Measurements from ENCODE around the gene KLF1. TPM values are rescaled to one million over a fixed set of nuclear protein-coding genes. Genes with fewer than 3 reads are reported as not detected.
A peak's percentile ranks its signal among the peaks of the same experiment; 100 is the strongest.

KLF1 gene
- total and polyA plus RNA-seq, 2 of the 13 experiments (the other 11 are each of a cell fraction or from before 2014, with no cell fraction given), result not detected

DNA sequence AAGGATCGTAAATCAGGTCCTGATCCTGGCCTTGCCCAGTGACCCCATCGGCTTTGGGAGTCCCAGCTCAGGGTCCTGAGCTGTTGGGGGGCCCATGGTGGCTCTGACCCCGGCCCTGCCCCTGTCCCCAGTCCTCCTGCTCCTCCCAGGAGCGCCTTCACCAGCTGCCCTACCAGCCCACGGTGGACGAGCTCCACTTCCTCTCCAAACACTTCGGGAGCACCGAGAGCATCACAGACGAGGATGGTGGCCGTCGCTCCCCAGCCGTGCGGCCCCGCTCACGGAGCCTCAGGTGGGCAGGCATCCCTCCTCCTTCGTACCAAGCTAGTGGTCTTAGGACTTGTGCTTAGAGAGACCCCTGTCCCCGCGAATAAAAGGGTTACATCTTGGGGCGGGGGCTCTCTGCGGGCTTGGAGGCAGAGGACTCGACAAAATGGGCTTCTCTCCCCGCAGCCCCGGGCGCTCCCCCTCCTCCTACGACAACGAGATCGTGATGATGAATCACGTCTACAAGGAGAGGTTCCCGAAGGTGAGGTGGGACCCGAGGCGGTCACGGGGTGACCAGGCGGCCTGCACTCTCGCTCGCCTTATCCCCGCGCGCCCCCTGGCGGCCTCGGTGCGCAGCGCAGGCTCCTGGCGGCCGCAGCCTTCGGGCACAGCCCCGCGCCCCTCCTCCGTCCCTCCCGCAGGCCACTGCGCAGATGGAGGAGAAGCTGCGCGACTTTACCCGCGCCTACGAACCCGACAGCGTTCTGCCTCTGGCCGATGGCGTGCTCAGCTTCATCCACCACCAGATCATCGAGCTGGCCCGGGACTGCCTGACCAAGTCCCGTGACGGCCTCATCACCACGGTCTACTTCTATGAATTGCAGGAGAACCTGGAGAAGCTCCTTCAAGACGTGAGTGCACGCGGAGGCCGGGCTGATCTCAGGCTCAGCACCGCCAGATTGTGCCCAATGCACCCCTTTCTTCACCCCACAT is 39.6 kb downstream of the KLF1 start (continued):
- no peak for TF ChIP-seq RBM39 (IDR thresholded peaks at IDR 0.05; ENCODE audit: low read depth, low read length, poor library complexity, severe bottlenecking)
- no peak for TF ChIP-seq ZNF12 (CRISPR knock-in tag; IDR thresholded peaks at IDR 0.05)
- TF ChIP-seq, protein P1, sequence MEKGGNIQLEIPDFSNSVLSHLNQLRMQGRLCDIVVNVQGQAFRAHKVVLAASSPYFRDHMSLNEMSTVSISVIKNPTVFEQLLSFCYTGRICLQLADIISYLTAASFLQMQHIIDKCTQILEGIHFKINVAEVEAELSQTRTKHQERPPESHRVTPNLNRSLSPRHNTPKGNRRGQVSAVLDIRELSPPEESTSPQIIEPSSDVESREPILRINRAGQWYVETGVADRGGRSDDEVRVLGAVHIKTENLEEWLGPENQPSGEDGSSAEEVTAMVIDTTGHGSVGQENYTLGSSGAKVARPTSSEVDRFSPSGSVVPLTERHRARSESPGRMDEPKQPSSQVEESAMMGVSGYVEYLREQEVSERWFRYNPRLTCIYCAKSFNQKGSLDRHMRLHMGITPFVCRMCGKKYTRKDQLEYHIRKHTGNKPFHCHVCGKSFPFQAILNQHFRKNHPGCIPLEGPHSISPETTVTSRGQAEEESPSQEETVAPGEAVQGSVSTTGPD (CRISPR knock-in tag; IDR thresholded peaks at IDR 0.05), result no peak
- no peak for TF ChIP-seq ZNF432 (CRISPR knock-in tag; IDR thresholded peaks at IDR 0.05; ENCODE audit: borderline replicate concordance)
- TF ChIP-seq, protein P2, sequence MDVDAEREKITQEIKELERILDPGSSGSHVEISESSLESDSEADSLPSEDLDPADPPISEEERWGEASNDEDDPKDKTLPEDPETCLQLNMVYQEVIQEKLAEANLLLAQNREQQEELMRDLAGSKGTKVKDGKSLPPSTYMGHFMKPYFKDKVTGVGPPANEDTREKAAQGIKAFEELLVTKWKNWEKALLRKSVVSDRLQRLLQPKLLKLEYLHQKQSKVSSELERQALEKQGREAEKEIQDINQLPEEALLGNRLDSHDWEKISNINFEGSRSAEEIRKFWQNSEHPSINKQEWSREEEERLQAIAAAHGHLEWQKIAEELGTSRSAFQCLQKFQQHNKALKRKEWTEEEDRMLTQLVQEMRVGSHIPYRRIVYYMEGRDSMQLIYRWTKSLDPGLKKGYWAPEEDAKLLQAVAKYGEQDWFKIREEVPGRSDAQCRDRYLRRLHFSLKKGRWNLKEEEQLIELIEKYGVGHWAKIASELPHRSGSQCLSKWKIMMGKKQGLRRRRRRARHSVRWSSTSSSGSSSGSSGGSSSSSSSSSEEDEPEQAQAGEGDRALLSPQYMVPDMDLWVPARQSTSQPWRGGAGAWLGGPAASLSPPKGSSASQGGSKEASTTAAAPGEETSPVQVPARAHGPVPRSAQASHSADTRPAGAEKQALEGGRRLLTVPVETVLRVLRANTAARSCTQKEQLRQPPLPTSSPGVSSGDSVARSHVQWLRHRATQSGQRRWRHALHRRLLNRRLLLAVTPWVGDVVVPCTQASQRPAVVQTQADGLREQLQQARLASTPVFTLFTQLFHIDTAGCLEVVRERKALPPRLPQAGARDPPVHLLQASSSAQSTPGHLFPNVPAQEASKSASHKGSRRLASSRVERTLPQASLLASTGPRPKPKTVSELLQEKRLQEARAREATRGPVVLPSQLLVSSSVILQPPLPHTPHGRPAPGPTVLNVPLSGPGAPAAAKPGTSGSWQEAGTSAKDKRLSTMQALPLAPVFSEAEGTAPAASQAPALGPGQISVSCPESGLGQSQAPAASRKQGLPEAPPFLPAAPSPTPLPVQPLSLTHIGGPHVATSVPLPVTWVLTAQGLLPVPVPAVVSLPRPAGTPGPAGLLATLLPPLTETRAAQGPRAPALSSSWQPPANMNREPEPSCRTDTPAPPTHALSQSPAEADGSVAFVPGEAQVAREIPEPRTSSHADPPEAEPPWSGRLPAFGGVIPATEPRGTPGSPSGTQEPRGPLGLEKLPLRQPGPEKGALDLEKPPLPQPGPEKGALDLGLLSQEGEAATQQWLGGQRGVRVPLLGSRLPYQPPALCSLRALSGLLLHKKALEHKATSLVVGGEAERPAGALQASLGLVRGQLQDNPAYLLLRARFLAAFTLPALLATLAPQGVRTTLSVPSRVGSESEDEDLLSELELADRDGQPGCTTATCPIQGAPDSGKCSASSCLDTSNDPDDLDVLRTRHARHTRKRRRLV (CRISPR knock-in tag; IDR thresholded peaks at IDR 0.05), result no peak
- TF ChIP-seq PHB2 (IDR thresholded peaks at IDR 0.05; ENCODE audit: partially characterized antibody), result no peak
- TF ChIP-seq ZKSCAN5 (CRISPR knock-in tag; IDR thresholded peaks at IDR 0.05), result no peak
- no peak for TF ChIP-seq ZNF3 (CRISPR knock-in tag; IDR thresholded peaks at IDR 0.05)
- TF ChIP-seq ZNF331 (CRISPR knock-in tag; IDR thresholded peaks at IDR 0.05), result no peak
- TF ChIP-seq NFKB2 (CRISPR knock-in tag; IDR thresholded peaks at IDR 0.05; ENCODE audit: borderline replicate concordance), result no peak
- no peak for TF ChIP-seq FOXK1 (CRISPR knock-in tag; IDR thresholded peaks at IDR 0.05; ENCODE audit: borderline replicate concordance, low read depth)
- TF ChIP-seq, protein P3, sequence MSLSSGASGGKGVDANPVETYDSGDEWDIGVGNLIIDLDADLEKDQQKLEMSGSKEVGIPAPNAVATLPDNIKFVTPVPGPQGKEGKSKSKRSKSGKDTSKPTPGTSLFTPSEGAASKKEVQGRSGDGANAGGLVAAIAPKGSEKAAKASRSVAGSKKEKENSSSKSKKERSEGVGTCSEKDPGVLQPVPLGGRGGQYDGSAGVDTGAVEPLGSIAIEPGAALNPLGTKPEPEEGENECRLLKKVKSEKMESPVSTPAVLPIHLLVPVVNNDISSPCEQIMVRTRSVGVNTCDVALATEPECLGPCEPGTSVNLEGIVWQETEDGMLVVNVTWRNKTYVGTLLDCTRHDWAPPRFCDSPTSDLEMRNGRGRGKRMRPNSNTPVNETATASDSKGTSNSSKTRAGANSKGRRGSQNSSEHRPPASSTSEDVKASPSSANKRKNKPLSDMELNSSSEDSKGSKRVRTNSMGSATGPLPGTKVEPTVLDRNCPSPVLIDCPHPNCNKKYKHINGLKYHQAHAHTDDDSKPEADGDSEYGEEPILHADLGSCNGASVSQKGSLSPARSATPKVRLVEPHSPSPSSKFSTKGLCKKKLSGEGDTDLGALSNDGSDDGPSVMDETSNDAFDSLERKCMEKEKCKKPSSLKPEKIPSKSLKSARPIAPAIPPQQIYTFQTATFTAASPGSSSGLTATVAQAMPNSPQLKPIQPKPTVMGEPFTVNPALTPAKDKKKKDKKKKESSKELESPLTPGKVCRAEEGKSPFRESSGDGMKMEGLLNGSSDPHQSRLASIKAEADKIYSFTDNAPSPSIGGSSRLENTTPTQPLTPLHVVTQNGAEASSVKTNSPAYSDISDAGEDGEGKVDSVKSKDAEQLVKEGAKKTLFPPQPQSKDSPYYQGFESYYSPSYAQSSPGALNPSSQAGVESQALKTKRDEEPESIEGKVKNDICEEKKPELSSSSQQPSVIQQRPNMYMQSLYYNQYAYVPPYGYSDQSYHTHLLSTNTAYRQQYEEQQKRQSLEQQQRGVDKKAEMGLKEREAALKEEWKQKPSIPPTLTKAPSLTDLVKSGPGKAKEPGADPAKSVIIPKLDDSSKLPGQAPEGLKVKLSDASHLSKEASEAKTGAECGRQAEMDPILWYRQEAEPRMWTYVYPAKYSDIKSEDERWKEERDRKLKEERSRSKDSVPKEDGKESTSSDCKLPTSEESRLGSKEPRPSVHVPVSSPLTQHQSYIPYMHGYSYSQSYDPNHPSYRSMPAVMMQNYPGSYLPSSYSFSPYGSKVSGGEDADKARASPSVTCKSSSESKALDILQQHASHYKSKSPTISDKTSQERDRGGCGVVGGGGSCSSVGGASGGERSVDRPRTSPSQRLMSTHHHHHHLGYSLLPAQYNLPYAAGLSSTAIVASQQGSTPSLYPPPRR (CRISPR knock-in tag; IDR thresholded peaks at IDR 0.05; ENCODE audit: borderline replicate concordance), result no peak
- TF ChIP-seq GATA4 (IDR thresholded peaks at IDR 0.05; ENCODE audit: borderline replicate concordance, low read depth), result no peak
- TF ChIP-seq PPARG (CRISPR knock-in tag; conservative IDR thresholded peaks at IDR 0.05), result peak; percentile 46; the same call in 1 of the 2 replicates
